ENCODE results near the gene ANKRD27.

Gene ANKRD27

DNA sequence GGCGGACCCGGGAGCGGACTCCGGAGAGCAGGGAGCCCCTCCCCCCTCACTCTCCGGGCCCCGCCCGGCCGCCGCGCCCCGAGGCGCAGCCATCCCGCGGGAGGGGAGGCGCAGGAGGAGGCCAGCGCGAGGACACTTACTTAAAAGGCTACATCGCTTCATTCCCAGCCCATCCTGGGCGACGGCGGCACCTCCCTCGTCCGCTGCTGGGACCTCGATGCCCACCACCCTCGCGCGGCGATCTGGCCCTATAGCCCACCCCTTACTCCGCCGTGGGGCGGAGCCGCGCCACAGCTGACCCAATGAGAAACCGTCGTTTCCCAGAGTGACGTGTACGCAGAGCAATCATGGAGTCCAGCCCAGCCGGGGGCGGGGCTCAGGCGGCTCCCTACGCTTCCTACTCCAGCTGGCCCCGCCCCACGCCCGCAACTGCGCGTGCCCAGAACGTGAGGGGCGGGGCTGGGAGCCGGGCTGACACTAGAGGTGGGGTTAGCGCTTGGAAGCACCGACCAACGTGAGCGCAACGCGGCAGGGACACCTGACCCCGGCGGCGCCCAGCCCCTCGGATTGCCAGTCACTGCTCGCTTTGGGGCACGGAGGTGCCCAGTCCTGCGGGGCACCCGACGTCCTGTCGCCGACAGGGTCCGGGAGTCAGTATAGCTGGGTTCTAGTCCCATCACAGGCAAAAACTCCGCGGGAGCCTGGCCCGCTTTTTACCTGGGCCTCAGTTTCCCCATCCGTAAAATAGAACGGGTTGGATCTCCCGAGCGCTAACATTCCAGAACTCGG is at the start of gene ANKRD27 (continued):
- TF ChIP-seq, protein P1, sequence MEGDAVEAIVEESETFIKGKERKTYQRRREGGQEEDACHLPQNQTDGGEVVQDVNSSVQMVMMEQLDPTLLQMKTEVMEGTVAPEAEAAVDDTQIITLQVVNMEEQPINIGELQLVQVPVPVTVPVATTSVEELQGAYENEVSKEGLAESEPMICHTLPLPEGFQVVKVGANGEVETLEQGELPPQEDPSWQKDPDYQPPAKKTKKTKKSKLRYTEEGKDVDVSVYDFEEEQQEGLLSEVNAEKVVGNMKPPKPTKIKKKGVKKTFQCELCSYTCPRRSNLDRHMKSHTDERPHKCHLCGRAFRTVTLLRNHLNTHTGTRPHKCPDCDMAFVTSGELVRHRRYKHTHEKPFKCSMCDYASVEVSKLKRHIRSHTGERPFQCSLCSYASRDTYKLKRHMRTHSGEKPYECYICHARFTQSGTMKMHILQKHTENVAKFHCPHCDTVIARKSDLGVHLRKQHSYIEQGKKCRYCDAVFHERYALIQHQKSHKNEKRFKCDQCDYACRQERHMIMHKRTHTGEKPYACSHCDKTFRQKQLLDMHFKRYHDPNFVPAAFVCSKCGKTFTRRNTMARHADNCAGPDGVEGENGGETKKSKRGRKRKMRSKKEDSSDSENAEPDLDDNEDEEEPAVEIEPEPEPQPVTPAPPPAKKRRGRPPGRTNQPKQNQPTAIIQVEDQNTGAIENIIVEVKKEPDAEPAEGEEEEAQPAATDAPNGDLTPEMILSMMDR (tag by site-specific recombination; IDR thresholded peaks at IDR 0.05), result no peak
- peak; percentile 25; the same call in 1 of the 2 replicates for TF ChIP-seq ZNF530 (tag by site-specific recombination; IDR thresholded peaks at IDR 0.05; ENCODE audit: low read depth)
- TF ChIP-seq ZIC2 (tag by site-specific recombination; IDR thresholded peaks at IDR 0.05), result peak; percentile 78
- TF ChIP-seq, protein P2, sequence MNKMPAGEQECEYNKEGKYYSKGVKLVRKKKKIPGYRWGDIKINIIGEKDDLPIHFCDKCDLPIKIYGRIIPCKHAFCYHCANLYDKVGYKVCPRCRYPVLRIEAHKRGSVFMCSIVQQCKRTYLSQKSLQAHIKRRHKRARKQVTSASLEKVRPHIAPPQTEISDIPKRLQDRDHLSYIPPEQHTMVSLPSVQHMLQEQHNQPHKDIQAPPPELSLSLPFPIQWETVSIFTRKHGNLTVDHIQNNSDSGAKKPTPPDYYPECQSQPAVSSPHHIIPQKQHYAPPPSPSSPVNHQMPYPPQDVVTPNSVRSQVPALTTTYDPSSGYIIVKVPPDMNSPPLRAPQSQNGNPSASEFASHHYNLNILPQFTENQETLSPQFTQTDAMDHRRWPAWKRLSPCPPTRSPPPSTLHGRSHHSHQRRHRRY (tag by site-specific recombination; IDR thresholded peaks at IDR 0.05), result 0 out of 2 replicates have a peak, but pooled peaks have one; percentile 54
- TF ChIP-seq, protein P3, sequence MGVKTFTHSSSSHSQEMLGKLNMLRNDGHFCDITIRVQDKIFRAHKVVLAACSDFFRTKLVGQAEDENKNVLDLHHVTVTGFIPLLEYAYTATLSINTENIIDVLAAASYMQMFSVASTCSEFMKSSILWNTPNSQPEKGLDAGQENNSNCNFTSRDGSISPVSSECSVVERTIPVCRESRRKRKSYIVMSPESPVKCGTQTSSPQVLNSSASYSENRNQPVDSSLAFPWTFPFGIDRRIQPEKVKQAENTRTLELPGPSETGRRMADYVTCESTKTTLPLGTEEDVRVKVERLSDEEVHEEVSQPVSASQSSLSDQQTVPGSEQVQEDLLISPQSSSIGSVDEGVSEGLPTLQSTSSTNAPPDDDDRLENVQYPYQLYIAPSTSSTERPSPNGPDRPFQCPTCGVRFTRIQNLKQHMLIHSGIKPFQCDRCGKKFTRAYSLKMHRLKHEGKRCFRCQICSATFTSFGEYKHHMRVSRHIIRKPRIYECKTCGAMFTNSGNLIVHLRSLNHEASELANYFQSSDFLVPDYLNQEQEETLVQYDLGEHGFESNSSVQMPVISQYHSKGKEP (tag by site-specific recombination; IDR thresholded peaks at IDR 0.05), result no peak
- TF ChIP-seq ZNF10 (tag by site-specific recombination; IDR thresholded peaks at IDR 0.05), result 0 out of 2 replicates have a peak, but pooled peaks have one; percentile 14
- TF ChIP-seq GLIS2 (tag by site-specific recombination; IDR thresholded peaks at IDR 0.05), result peak; percentile 94
- TF ChIP-seq SP2 (tag by site-specific recombination; IDR thresholded peaks at IDR 0.05), result peak; percentile 100
- TF ChIP-seq KLF10 (tag by site-specific recombination; IDR thresholded peaks at IDR 0.05), result peak; percentile 85
- TF ChIP-seq, protein P4, sequence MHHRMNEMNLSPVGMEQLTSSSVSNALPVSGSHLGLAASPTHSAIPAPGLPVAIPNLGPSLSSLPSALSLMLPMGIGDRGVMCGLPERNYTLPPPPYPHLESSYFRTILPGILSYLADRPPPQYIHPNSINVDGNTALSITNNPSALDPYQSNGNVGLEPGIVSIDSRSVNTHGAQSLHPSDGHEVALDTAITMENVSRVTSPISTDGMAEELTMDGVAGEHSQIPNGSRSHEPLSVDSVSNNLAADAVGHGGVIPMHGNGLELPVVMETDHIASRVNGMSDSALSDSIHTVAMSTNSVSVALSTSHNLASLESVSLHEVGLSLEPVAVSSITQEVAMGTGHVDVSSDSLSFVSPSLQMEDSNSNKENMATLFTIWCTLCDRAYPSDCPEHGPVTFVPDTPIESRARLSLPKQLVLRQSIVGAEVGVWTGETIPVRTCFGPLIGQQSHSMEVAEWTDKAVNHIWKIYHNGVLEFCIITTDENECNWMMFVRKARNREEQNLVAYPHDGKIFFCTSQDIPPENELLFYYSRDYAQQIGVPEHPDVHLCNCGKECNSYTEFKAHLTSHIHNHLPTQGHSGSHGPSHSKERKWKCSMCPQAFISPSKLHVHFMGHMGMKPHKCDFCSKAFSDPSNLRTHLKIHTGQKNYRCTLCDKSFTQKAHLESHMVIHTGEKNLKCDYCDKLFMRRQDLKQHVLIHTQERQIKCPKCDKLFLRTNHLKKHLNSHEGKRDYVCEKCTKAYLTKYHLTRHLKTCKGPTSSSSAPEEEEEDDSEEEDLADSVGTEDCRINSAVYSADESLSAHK (tag by site-specific recombination; IDR thresholded peaks at IDR 0.05), result 0 out of 2 replicates have a peak, but pooled peaks have one; percentile 26
- TF ChIP-seq, protein P5, sequence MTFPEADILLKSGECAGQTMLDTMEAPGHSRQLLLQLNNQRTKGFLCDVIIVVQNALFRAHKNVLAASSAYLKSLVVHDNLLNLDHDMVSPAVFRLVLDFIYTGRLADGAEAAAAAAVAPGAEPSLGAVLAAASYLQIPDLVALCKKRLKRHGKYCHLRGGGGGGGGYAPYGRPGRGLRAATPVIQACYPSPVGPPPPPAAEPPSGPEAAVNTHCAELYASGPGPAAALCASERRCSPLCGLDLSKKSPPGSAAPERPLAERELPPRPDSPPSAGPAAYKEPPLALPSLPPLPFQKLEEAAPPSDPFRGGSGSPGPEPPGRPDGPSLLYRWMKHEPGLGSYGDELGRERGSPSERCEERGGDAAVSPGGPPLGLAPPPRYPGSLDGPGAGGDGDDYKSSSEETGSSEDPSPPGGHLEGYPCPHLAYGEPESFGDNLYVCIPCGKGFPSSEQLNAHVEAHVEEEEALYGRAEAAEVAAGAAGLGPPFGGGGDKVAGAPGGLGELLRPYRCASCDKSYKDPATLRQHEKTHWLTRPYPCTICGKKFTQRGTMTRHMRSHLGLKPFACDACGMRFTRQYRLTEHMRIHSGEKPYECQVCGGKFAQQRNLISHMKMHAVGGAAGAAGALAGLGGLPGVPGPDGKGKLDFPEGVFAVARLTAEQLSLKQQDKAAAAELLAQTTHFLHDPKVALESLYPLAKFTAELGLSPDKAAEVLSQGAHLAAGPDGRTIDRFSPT (tag by site-specific recombination; IDR thresholded peaks at IDR 0.05), result peak; percentile 95
- TF ChIP-seq, protein P6, sequence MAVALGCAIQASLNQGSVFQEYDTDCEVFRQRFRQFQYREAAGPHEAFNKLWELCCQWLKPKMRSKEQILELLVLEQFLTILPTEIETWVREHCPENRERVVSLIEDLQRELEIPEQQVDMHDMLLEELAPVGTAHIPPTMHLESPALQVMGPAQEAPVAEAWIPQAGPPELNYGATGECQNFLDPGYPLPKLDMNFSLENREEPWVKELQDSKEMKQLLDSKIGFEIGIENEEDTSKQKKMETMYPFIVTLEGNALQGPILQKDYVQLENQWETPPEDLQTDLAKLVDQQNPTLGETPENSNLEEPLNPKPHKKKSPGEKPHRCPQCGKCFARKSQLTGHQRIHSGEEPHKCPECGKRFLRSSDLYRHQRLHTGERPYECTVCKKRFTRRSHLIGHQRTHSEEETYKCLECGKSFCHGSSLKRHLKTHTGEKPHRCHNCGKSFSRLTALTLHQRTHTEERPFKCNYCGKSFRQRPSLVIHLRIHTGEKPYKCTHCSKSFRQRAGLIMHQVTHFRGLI (tag by site-specific recombination; IDR thresholded peaks at IDR 0.05), result peak; percentile 83
- peak; percentile 82 for TF ChIP-seq ZNF324 (tag by site-specific recombination; IDR thresholded peaks at IDR 0.05)
- TF ChIP-seq, protein P7, sequence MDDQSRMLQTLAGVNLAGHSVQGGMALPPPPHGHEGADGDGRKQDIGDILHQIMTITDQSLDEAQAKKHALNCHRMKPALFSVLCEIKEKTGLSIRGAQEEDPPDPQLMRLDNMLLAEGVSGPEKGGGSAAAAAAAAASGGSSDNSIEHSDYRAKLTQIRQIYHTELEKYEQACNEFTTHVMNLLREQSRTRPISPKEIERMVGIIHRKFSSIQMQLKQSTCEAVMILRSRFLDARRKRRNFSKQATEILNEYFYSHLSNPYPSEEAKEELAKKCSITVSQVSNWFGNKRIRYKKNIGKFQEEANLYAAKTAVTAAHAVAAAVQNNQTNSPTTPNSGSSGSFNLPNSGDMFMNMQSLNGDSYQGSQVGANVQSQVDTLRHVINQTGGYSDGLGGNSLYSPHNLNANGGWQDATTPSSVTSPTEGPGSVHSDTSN (CRISPR knock-in tag; IDR thresholded peaks at IDR 0.05), result peak; percentile 97
- TF ChIP-seq SP7 (tag by site-specific recombination; IDR thresholded peaks at IDR 0.05), result peak; percentile 77
- TF ChIP-seq ZNF76 (tag by site-specific recombination; IDR thresholded peaks at IDR 0.05; ENCODE audit: borderline replicate concordance, low read depth), result no peak
- TF ChIP-seq, protein P8, sequence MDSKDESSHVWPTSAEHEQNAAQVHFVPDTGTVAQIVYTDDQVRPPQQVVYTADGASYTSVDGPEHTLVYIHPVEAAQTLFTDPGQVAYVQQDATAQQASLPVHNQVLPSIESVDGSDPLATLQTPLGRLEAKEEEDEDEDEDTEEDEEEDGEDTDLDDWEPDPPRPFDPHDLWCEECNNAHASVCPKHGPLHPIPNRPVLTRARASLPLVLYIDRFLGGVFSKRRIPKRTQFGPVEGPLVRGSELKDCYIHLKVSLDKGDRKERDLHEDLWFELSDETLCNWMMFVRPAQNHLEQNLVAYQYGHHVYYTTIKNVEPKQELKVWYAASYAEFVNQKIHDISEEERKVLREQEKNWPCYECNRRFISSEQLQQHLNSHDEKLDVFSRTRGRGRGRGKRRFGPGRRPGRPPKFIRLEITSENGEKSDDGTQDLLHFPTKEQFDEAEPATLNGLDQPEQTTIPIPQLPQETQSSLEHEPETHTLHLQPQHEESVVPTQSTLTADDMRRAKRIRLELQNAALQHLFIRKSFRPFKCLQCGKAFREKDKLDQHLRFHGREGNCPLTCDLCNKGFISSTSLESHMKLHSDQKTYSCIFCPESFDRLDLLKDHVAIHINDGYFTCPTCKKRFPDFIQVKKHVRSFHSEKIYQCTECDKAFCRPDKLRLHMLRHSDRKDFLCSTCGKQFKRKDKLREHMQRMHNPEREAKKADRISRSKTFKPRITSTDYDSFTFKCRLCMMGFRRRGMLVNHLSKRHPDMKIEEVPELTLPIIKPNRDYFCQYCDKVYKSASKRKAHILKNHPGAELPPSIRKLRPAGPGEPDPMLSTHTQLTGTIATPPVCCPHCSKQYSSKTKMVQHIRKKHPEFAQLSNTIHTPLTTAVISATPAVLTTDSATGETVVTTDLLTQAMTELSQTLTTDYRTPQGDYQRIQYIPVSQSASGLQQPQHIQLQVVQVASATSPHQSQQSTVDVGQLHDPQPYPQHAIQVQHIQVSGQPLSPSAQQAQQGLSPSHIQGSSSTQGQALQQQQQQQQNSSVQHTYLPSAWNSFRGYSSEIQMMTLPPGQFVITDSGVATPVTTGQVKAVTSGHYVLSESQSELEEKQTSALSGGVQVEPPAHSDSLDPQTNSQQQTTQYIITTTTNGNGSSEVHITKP (tag by site-specific recombination; IDR thresholded peaks at IDR 0.05), result peak; percentile 64; the same call in 1 of the 2 replicates
- no peak for TF ChIP-seq ZNF521 (tag by site-specific recombination; IDR thresholded peaks at IDR 0.05)
- TF ChIP-seq ZNF121 (tag by site-specific recombination; IDR thresholded peaks at IDR 0.05), result no peak
- peak; percentile 58; the same call in 1 of the 2 replicates for TF ChIP-seq ZNF610 (tag by site-specific recombination; IDR thresholded peaks at IDR 0.05; ENCODE audit: borderline replicate concordance)
- no peak for TF ChIP-seq ZNF555 (tag by site-specific recombination; conservative IDR thresholded peaks at IDR 0.05)
- TF ChIP-seq ZSCAN16 (tag by site-specific recombination; IDR thresholded peaks at IDR 0.05), result no peak

Data from HEK293 (cell line).